HL-60/S4 treated with phorbol 12-myristate 13-acetate at 8.2 ng/mL for 4 days and 3 days (cell line): ENCODE measurements around the gene AGPAT1.

Experiments used
- in situ Hi-C: fragments of 300-500 bp; cut with MboI; formaldehyde crosslinking; loops from 2 replicates; pipeline ENCODE4 v1.15.0; 2022; ENCODE audit warnings: low sequenced_read_pairs

AGPAT1 gene

DNA sequence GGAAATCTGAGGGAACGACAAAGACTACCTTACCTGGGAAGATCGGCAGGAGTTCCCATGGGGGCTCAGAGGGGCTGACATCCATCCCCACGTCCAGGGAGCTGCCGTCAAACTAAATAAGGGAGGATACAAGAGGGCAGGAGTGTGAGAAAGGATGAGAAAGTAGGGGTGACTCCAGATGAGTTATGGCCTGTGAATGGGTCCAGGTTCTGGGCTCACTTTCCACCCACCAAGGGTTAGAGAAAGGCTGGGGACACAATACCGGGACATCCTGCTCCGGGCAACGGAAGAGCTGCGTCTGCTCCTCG is 48.5 kb downstream of the AGPAT1 start:
- in situ Hi-C loops: no loop called here

DNA sequence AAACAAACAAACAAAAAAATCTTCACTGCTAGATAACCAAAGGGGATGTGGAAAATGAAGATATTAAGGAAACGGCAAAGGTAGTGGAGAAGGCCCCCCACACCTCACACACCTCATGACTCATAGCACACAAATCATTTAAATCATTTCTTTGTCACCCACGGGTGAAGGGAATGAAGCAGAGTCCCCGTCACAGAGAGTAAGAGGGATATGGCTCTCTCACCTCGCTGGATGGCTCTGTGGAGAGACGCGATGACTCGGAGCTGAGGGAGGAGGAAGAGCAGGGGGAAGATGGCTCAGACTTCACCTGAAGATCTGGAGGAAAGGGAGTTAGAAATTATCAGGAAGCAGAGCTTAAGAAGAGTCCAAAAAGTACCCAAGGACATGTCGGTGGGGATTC is 49.0 kb downstream of the AGPAT1 start:
- in situ Hi-C loops: no loop called here

DNA sequence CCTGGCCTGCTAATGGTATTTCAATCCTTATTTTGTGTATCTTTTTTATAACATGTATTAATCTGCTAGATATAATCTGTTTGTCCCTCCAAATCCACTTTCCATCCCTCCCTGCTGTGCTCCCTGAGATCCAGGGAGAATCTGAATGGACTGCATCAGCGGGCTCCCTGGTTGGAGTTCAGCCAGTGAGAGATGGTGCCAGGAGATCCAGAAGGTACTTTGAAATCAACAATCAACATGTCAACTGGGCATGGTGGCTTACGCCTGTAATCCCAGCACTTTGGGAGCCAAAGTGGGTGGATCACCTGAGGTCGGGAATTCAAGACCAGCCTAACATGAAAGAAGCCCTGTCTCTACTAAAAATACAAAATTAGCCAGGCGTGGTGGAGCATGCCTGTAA is 52.2 kb downstream of the AGPAT1 start:
- in situ Hi-C loops: no loop called here

DNA sequence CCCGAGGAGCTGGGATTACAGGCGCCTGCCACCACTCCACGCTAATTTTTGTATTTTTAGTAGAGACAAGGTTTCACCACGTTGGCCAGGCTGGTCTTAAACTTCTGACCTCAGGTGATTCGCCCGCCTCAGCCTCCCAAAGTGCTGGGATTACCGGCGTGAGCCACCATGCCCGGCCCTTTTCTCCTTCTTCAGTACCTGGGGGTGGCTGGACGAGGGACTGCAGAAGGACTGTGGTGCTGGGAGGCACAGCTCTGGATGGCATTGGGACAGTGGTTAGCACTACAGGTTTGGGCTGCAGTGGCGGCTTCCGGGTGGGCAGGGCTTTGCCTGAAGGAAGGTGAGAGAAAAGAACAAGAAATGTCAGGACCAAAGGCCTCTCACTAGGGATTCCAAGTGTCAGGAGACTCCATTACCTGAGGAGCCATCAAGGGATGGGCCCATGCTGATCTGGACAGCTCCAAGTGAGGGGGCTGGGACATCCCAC is 55.3 kb downstream of the AGPAT1 start:
- in situ Hi-C loops: no loop called here

DNA sequence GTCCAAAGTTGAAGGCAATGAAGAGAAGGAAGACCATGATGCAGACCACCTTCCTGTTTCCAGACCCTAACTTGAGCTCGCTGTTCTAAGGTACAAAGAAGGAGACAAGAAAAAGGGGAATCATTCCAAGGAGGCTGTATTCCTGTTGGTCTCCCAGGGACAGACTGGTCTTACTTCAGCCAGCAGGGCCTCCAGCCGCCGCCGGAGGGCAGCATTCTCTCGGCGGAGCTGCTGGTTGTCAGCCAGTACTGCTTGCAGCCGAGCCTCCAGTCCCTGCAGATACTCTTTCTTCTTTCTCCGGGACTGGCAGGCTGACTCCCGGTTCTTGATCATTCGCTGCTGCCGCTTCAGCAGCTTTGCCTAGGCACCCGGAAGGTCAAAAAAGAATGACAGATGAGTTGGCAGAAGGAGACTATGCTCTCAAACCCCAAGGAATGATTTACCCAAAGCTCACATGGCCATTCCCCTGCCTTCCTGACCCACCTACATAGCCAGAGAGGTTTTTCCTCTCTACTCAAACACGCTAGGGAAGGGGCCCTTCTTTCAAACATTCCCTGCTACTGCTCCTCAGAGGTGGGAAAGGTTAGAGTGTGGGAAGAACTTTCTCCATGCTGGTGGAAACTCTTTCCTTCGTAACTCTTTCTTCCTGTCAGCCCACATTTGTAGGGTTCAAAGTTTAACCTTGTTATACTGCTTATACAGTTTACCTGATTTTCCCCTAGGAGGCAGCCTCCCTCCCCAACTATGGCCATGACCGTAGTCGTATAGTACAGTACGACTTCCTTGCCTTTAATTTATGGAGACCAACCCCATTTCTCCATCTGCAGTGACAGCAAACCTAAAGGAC is 56.9 kb downstream of the AGPAT1 start:
- in situ Hi-C loops: no loop called here
